GM23338 (cell line): ENCODE results near the gene SLIT1. TPM values are rescaled to one million over a fixed set of nuclear protein-coding genes. Genes with fewer than 3 reads are reported as not detected.

Experiments
- ATAC-seq: fragments of 200-7000 bp; cut with Tn5 transposase; 3 replicates; pipeline ENCODE4 v1.9.1; 2020
- DNase-seq: peaks from one replicate; pipeline ENCODE4 v3.0.0-alpha.2; 2015; ENCODE audit warnings: low spot score
- H2AFZ ChIP-seq: fragments of 200-600 bp; sonication (generic); 2 replicates; pipeline ENCODE4 v1.8.0; 2016; ENCODE audit warnings: antibody characterized with exemption, mild to moderate bottlenecking, moderate library complexity
- H3F3A ChIP-seq: fragments of 200-600 bp; sonication (generic); replicated peaks from 2 replicates; pipeline ENCODE4 v1.8.0; 2017; ENCODE audit warnings: antibody characterized with exemption, mixed run types, low read depth
- H3K27ac ChIP-seq: fragments of 200-600 bp; sonication (generic); 2 replicates; pipeline ENCODE4 v1.6.1; 2016; ENCODE audit warnings: low read depth
- H3K27me3 ChIP-seq: fragments of 200-600 bp; sonication (generic); 2 replicates; pipeline ENCODE4 v1.8.0; 2016; ENCODE audit warnings: mild to moderate bottlenecking, mixed run types, moderate library complexity; ENCODE audit not compliant: insufficient read depth
- H3K36me3 ChIP-seq: fragments of 200-600 bp; sonication (generic); 2 replicates; pipeline ENCODE4 v1.8.0; 2016; ENCODE audit warnings: mild to moderate bottlenecking; ENCODE audit not compliant: insufficient read depth
- H3K4me1 ChIP-seq: fragments of 200-600 bp; sonication (generic); 2 replicates; pipeline ENCODE4 v1.8.0; 2016; ENCODE audit warnings: mild to moderate bottlenecking, moderate library complexity; ENCODE audit not compliant: insufficient read depth
- H3K4me2 ChIP-seq: fragments of 200-600 bp; sonication (generic); 2 replicates; pipeline ENCODE4 v1.7.1; 2017; ENCODE audit warnings: mixed run types
- H3K4me3 ChIP-seq: fragments of 200-600 bp; sonication (generic); 2 replicates; pipeline ENCODE4 v1.6.1; 2016; ENCODE audit warnings: mixed run types
- H3K79me2 ChIP-seq: fragments of 200-600 bp; sonication (generic); replicated peaks from 2 replicates; pipeline ENCODE4 v1.8.0; 2017; ENCODE audit warnings: mild to moderate bottlenecking; ENCODE audit not compliant: insufficient read depth
- H3K9me2 ChIP-seq: fragments of 200-600 bp; sonication (generic); 2 replicates; pipeline ENCODE4 v1.8.0; 2017; ENCODE audit not compliant: insufficient read depth
- H4K20me1 ChIP-seq: fragments of 200-600 bp; sonication (generic); replicated peaks from 2 replicates; pipeline ENCODE4 v1.8.0; 2017; ENCODE audit warnings: mild to moderate bottlenecking; ENCODE audit not compliant: insufficient read depth
- H3K27ac Mint-ChIP-seq: 2 replicates; pipeline ENCODE4 v1.8.0; 2020; ENCODE audit warnings: inconsistent platforms, mild to moderate bottlenecking, moderate library complexity, mixed read lengths
- H3K27me3 Mint-ChIP-seq: 3 replicates; pipeline ENCODE4 v1.8.0; 2022; ENCODE audit warnings: low read depth, mild to moderate bottlenecking, moderate library complexity, mixed read lengths, inconsistent platforms; ENCODE audit not compliant: insufficient read depth, poor library complexity
- H3K36me3 Mint-ChIP-seq: 3 replicates; pipeline ENCODE4 v1.8.0; 2021; ENCODE audit warnings: low read depth, mild to moderate bottlenecking, inconsistent platforms, moderate library complexity, mixed read lengths
- H3K4me1 Mint-ChIP-seq: 3 replicates; pipeline ENCODE4 v1.8.0; 2020; ENCODE audit warnings: mild to moderate bottlenecking, inconsistent platforms, mixed read lengths
- H3K4me3 Mint-ChIP-seq: 3 replicates; pipeline ENCODE4 v1.8.0; 2021; ENCODE audit warnings: moderate library complexity, mild to moderate bottlenecking, inconsistent platforms, mixed read lengths
- H3K9me3 Mint-ChIP-seq: 3 replicates; pipeline ENCODE4 v1.8.0; 2020; ENCODE audit warnings: moderate library complexity, mild to moderate bottlenecking, inconsistent platforms, mixed read lengths
- CREB1 ChIP-seq: fragments of 250-450 bp; sonication (Bioruptor Pico); IDR thresholded peaks from 2 replicates; pipeline ENCODE4 v1.5.0; 2020; ENCODE audit warnings: low read depth, mild to moderate bottlenecking, moderate library complexity
- ETS1 ChIP-seq: IDR thresholded peaks from 2 replicates; pipeline ENCODE4 v1.6.1; 2016; ENCODE audit warnings: antibody characterized with exemption
- EZH2phosphoT487 ChIP-seq: fragments of 200-600 bp; sonication (generic); IDR thresholded peaks from one replicate; pipeline ENCODE4 v1.8.1; 2018; ENCODE audit warnings: antibody characterized with exemption; ENCODE audit not compliant: unreplicated experiment
- JUNB ChIP-seq: IDR thresholded peaks from one replicate; pipeline ENCODE4 v1.6.1; 2016; ENCODE audit warnings: antibody characterized with exemption; ENCODE audit not compliant: unreplicated experiment
- POLR2AphosphoS5 ChIP-seq: IDR thresholded peaks from 2 replicates; pipeline ENCODE4 v1.6.1; 2016; ENCODE audit warnings: antibody characterized with exemption, low read depth
- REST ChIP-seq: IDR thresholded peaks from one replicate; pipeline ENCODE4 v1.6.1; 2018; ENCODE audit warnings: antibody characterized with exemption; ENCODE audit not compliant: unreplicated experiment
- ZNF114 ChIP-seq: fragments of 250-450 bp; sonication (Bioruptor Pico); IDR thresholded peaks from 2 replicates; pipeline ENCODE4 v1.5.0; 2020; ENCODE audit warnings: mild to moderate bottlenecking, moderate library complexity
- polyA plus RNA-seq: library from polyadenylated mRNA; unstranded; fragments of >200 nt; fragmentation: Nextera tagmentation; extraction: Ambion mirVana; gene quantifications from 2 replicates; pipeline ENCODE4 v1.2.1, GENCODE V29; 2016
- total RNA-seq: library from RNA; depleted of rRNA; stranded (reverse); fragments of >200 nt; shearing (Covaris generic); gene quantifications from 2 replicates; pipeline ENCODE4 v1.2.3, GENCODE V29; 2014

SLIT1 gene
- total and polyA plus RNA-seq, 2 experiments from 2014 or later: 0.76 to 1.7 TPM

GRCh38 chr10:97134110-97134509 is 51.6 kb downstream of the SLIT1 start:
- Histone ChIP-seq H3K9me2 (no peaks in the 10 kb centered on the region), H3K4me3 (no peak overlapping the region), H3K4me1 (no peaks in the 10 kb centered on the region), H3K27ac (no peak overlapping the region), H3K36me3 (no peaks in the 10 kb centered on the region), H3K4me2 (no peak overlapping the region), H4K20me1 (no peaks in the 10 kb centered on the region), H3K27me3 (no peaks in the 10 kb centered on the region), H3K79me2 (no peaks in the 10 kb centered on the region), H2AFZ (no peak overlapping the region), H3F3A (no peaks in the 10 kb centered on the region)
- no peaks in the 10 kb centered on the region for H3K36me3 Mint-ChIP-seq
- H3K27ac Mint-ChIP-seq: no peak overlapping the region
- DNase-seq (peak; percentile 32), ATAC-seq (peak; percentile 27)
- H3K4me1 Mint-ChIP-seq: peaks cover 12% of the 10 kb centered on the region; the same call in 2 of the 3 replicates
- no peaks in the 10 kb centered on the region for H3K9me3 Mint-ChIP-seq
- no peak for TF ChIP-seq JUNB
- TF ChIP-seq CREB1 (CRISPR knock-in tag): no peak
- TF ChIP-seq REST: no peak
- TF ChIP-seq ZNF114 (CRISPR knock-in tag): no peak
- H3K27me3 Mint-ChIP-seq: no peaks in the 10 kb centered on the region
- no peak overlapping the region for H3K4me3 Mint-ChIP-seq

- H3K4me1 ChIP-seq: no peaks in the 10 kb centered on the region
- H3K27me3 Mint-ChIP-seq: peaks cover 2% of the 10 kb centered on the region
- no peaks in the 10 kb centered on the region for H3K36me3 Mint-ChIP-seq
- no peak for ATAC-seq
- no peaks in the 10 kb centered on the region for H4K20me1 ChIP-seq
- no peaks in the 10 kb centered on the region for H3K9me3 Mint-ChIP-seq
- no peak overlapping the region for H2AFZ ChIP-seq
- H3F3A ChIP-seq: no peaks in the 10 kb centered on the region
- DNase-seq: no peak
- H3K4me3 Mint-ChIP-seq: no peak overlapping the region
- H3K4me1 Mint-ChIP-seq: peaks cover 8% of the 10 kb centered on the region; the same call in 2 of the 3 replicates
- H3K79me2 ChIP-seq: no peaks in the 10 kb centered on the region
- TF ChIP-seq ZNF114 (CRISPR knock-in tag): no peak
- H3K4me2 ChIP-seq: no peak overlapping the region
- no peaks in the 10 kb centered on the region for H3K27me3 ChIP-seq
- no peak overlapping the region for H3K27ac ChIP-seq
- no peaks in the 10 kb centered on the region for H3K36me3 ChIP-seq
- H3K27ac Mint-ChIP-seq: no peak overlapping the region
- H3K9me2 ChIP-seq: no peaks in the 10 kb centered on the region
- H3K4me3 ChIP-seq: no peak overlapping the region
Measured at GRCh38 chr10:97132273-97132672, 53.5 kb downstream of the SLIT1 start.

- no peaks in the 10 kb centered on the region for H3K4me1 ChIP-seq
- no peaks in the 10 kb centered on the region for H3K36me3 ChIP-seq
- no peaks in the 10 kb centered on the region for H3K79me2 ChIP-seq
- no peaks in the 10 kb centered on the region for H4K20me1 ChIP-seq
- no peak overlapping the region for H3K27ac ChIP-seq
- no peaks in the 10 kb centered on the region for H3K9me3 Mint-ChIP-seq
- H3K27me3 Mint-ChIP-seq: peaks cover 2% of the 10 kb centered on the region
- no peaks in the 10 kb centered on the region for H3K36me3 Mint-ChIP-seq
- H3K9me2 ChIP-seq: no peaks in the 10 kb centered on the region
- no peaks in the 10 kb centered on the region for H3K27me3 ChIP-seq
- H3K27ac Mint-ChIP-seq: no peak overlapping the region
- no peak overlapping the region for H3K4me2 ChIP-seq
- H3K4me3 ChIP-seq: no peak overlapping the region
- DNase-seq: no peak
- no peaks in the 10 kb centered on the region for H3F3A ChIP-seq
- no peak overlapping the region for H3K4me3 Mint-ChIP-seq
- no peak for ATAC-seq
- H2AFZ ChIP-seq: no peak overlapping the region
- H3K4me1 Mint-ChIP-seq: peaks cover 8% of the 10 kb centered on the region; the same call in 2 of the 3 replicates
- no peak for TF ChIP-seq ETS1
- no peak for TF ChIP-seq POLR2AphosphoS5
- no peak for TF ChIP-seq EZH2phosphoT487
Measured at GRCh38 chr10:97131666-97132065, 54.1 kb downstream of the SLIT1 start.
